Femur (tissue), 1 donor: ENCODE measurements around the gene ELMO1.

Experiments used
- DNase-seq: peaks from one replicate; pipeline ENCODE4 v3.0.0-alpha.2; 2017

Gene ELMO1

DNA sequence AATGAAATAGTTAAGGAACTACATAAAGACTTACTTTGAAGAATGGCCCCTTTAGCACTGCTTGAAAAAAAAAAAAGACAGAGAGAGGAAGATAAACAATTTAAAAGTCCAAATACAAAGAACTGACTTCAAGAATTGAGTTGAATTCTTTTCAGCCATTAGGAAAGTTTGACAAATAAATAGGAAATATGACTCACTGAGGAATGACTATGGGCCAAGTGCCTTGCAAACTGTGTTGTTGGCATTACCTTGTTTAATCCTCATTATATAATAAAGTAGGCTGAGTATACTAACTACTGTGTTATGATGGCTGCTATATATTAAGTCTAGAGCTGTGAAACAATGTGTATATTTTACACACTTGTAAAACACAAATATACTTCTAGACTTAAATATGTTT lies 151.1 kb downstream of the ELMO1 start:
- DNase-seq = no peak

DNA sequence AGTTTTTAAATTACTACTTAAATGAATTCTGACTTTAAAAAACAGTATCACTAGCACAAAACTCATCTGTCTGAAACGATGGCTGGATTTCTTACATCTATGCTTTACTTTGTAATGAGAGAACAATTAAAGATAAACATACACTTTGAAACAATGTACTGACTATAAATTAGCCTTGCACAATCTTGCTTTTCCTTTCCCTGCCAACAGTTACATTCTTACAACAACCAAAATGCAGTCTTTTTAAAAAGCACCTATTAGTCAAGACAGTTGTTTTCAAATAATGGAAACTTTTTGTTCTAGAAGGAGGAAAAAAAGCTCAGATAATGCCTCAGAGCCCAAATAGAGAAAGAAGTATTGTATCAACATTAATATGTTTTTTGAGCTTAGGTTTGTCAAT lies 153.3 kb downstream of the ELMO1 start:
- DNase-seq = no peak

GRCh38 chr7:37290731-37291130 lies 157.9 kb downstream of the ELMO1 start:
- no peak for DNase-seq

- DNase-seq = no peak
These were observed 158.9 kb downstream of the ELMO1 start for GRCh38 chr7:37289781-37290180.

DNA sequence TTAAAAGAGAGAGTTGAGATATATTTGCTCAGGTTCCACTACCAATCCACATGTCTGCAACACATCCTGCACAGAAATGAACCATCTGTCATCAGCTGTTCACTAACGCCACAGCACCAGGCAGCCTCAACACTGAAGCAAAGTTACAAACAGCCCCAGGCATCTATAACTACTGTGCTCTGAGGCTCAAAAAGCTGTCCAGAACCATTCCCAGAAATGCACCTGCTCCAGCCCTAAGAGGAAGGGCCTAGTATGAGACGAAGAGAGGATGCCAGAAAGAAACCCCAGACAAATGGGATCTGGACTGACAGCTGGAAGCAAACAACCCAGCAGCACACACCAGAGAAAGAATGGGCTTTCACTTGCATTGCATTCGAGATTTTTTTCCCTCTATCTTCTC lies 159.3 kb downstream of the ELMO1 start:
- DNase-seq = peak; percentile 59

DNA sequence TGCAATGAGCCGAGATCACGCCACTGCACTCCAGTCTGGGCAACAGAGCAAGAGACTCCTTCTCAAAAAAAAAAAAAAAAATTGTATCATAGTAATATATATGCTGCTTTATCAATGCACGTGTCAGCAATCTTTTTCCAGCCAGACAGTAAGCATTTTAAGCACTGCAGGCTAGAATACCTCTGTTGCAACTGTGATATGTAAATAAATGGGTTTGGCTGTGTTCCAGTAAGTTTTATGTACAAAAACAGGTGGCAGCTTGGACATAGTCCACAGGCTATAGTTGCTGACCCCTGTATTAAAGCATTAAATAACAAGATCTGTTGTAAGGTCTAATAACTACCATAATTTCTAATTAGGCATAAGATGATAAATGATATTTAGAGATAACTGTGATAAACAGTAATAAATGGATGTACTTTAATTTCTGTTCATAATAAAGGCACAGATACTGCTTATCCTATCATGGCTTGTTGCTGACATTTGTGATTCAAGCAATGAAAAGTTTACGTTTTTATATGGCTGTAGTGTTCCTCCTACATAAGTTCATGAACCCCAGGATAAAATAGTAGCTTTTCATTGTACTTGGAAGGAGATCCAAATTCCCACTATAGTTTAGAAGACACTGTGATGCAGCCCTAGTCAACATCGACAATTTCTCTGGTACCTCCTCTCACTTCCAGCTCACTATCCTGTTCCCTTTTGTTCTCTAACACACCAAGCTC lies 161.4 kb downstream of the ELMO1 start:
- DNase-seq = no peak

DNA sequence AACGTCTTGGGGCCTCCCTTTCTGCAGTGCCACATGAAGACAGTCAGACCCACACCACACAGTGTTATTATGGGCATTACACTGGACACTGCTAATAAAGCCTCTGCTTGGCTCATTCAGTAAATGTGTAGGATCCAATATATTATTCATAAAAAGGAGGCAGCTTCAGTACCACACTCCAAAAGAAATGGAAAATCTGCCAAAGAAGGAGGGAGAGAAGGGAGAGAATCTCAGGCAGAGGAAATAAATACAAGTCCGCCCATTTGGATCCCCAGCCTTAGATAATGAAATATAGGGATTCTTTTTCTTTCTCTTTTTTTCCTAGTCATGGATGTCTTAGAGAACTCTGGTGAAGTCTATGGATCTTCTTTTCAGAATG lies 162.2 kb downstream of the ELMO1 start:
- no peak for DNase-seq

GRCh38 chr7:37285706-37286453 lies 162.8 kb downstream of the ELMO1 start:
- DNase-seq = peak; percentile 55

- DNase-seq = peak; percentile 59
These were observed 163.8 kb downstream of the ELMO1 start for GRCh38 chr7:37284805-37285231.

DNA sequence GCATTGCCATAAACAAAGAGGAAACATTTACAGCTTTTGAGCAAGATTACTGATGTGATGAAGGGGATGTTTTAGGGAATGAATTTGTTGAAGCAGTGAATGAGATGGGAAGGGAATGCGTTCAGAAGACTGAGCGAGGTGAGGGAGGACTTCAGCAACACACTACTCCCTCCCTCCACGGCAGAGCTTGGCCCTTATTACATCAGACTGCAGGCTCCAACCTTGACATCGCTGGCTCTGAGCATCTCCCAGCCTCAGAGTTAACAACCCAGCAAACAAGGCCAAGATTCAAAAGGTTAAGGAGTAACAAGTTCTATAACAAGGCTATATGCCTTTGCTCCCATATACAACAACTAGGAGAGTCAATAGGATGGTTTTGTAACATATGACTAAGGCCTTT lies 164.4 kb downstream of the ELMO1 start:
- no peak for DNase-seq

GRCh38 chr7:37283716-37284115 lies 164.9 kb downstream of the ELMO1 start:
- no peak for DNase-seq

DNA sequence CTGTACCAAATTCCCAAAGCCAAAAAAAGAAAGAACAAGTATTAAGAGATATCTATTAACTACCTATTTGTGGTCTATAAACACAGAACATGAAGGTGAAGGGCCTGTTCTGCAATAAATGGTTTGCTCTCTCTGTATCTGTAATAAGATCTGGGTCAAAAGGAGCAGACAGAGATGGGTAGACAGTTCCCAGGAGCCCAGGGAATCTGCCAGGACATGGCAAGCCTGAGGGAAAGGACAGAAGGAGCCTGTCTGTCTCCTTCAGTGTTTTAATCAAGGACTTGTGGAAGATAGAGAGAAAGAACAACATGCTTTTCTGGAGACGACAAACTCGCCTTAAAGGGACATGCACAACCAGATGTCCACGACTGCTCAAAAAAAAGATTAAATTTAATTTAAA lies 165.7 kb downstream of the ELMO1 start:
- no peak for DNase-seq

DNA sequence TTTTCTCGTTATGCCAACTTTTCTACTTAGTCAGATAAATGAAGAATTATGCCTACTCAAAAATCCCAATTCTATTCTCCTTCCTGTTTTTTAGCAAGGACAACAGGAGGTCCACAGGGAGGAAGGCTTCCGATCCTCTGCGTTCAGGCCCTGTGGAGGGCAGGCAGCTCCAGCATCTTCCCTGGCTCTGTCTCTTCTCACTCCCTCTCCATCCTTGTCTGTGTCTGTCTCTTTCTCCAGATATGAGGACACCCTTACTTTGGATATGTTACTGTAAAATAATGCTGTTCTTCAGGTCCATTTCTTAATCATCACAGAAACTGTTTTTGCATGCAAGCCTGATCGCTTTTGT lies 166.6 kb downstream of the ELMO1 start:
- DNase-seq = no peak

- DNase-seq = no peak
These were observed 167.1 kb downstream of the ELMO1 start for GRCh38 chr7:37281368-37282092.

- DNase-seq = no peak
These were observed 171.2 kb downstream of the ELMO1 start for GRCh38 chr7:37277513-37277912.

GRCh38 chr7:37275078-37275710 lies 173.5 kb downstream of the ELMO1 start:
- no peak for DNase-seq

- no peak for DNase-seq
These were observed 174.8 kb downstream of the ELMO1 start for GRCh38 chr7:37273891-37274290.

- DNase-seq = no peak
These were observed 178.8 kb downstream of the ELMO1 start for GRCh38 chr7:37269711-37270508.

- no peak for DNase-seq
These were observed 181.4 kb downstream of the ELMO1 start for GRCh38 chr7:37267251-37267650.

DNA sequence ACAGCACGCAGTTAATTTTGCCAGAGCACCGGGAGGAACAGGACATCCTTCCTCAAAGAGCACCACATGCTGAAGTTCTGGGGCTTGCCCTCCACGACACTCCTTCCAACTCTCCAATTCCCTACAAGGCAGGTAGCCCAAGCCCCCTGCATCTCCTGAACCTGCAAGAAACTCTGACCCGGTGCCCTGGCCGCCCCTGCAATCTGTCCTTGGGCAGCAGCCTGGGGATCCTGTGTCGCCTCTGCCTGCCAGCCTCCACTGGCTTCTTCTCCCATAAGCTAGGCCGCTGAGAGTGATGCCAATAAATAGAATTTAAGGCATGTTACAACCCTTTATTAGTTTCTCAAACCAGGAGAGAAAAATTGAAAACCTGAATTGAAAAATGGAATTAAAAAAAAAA lies 182.8 kb downstream of the ELMO1 start:
- no peak for DNase-seq

DNA sequence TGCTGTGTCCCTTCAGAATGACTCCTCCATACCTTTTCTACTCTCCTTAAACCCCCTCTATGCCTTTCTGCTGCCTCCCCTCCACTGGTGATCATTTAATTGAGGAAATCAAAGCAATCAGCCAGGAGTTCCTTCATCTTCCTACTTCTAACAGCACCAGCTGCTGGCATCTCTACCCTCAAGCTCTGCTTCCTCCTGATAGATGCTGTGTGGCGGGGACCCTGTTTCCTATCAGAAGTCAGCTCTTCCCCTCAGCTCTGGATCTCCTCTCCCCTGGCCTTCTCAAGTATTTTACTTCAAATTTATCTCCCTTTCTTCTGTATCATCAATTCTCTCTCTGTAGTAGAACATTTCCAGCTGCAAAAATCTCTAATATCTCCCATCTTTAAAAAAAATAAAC lies 183.7 kb downstream of the ELMO1 start:
- DNase-seq = no peak

- no peak for DNase-seq
These were observed 186.5 kb downstream of the ELMO1 start for GRCh38 chr7:37262181-37262580.
